SK-N-SH (cell line): ENCODE results near the gene DUT. TPM values are rescaled to one million over a fixed set of nuclear protein-coding genes. Genes with fewer than 3 reads are reported as not detected.

Experiments used
- CTCF ChIA-PET: fragments of 300-600, 350-600 bp; formaldehyde crosslinking; extraction: SDS; loops from one replicate; lab custom pipeline; 2021; lab: Yijun Ruan, JAX
- POLR2A ChIA-PET: fragments of 350-600 bp; sonication (Branson Sonifier 250); formaldehyde crosslinking; extraction: SDS; loops from one replicate; lab custom pipeline; 2020; ENCODE audit warnings: antibody characterized with exemption, inconsistent platforms; lab: Yijun Ruan, JAX
- DNase-seq: peaks from one replicate; pipeline ENCODE4 v3.0.0; 2012
- H2AFZ ChIP-seq: fragments of 200-600 bp; sonication (generic); 2 replicates; pipeline ENCODE4 v1.8.1; 2016; ENCODE audit warnings: antibody characterized with exemption, mild to moderate bottlenecking, low read depth
- H3F3A ChIP-seq: fragments of 200-600 bp; sonication (generic); replicated peaks from 2 replicates; pipeline ENCODE3; 2016; ENCODE audit warnings: antibody characterized with exemption, mild to moderate bottlenecking; ENCODE audit not compliant: insufficient read depth
- H3K27ac ChIP-seq, 2 experiments: fragments of 200-500 bp in 1 of 2; fragments of 200-600 bp in 1 of 2; sonication (Bioruptor generic) in 1 of 2; sonication (generic), shearing (Covaris generic) in 1 of 2; 2 replicates each; pipeline versions ENCODE4 v1.5.1 to v1.6.1; 2014 to 2016; ENCODE audit warnings: low read depth in 2 of 2, inconsistent platforms in 1 of 2, low read length in 1 of 2, mild to moderate bottlenecking in 1 of 2, mixed read lengths in 1 of 2
- H3K27me3 ChIP-seq: fragments of 200-600 bp; sonication (generic), shearing (Covaris generic); 2 replicates; pipeline ENCODE4 v1.6.1; 2016; ENCODE audit warnings: mixed run types; ENCODE audit not compliant: insufficient read depth
- H3K36me3 ChIP-seq, 2 experiments: fragments of 200-500 bp in 1 of 2; fragments of 200-600 bp in 1 of 2; sonication (Bioruptor generic) in 1 of 2; sonication (generic) in 1 of 2; replicated peaks in 1 of 2; 2 replicates each; pipeline versions ENCODE3 to v1.5.1; 2014 to 2016; ENCODE audit warnings: low read length in 1 of 2, mild to moderate bottlenecking in 1 of 2; ENCODE audit not compliant: insufficient read depth in 2 of 2, control insufficient read depth in 1 of 2
- H3K4me1 ChIP-seq, 2 experiments: fragments of 200-500 bp in 1 of 2; fragments of 200-600 bp in 1 of 2; sonication (Bioruptor generic) in 1 of 2; sonication (generic), shearing (Covaris generic) in 1 of 2; 2 replicates each; pipeline versions ENCODE4 v1.5.1 to v1.6.1; 2014 to 2016; ENCODE audit warnings: low read depth in 1 of 2, low read length in 1 of 2, mixed run types in 1 of 2; ENCODE audit not compliant: insufficient read depth in 2 of 2, control insufficient read depth in 1 of 2
- H3K4me2 ChIP-seq: fragments of 200-600 bp; sonication (generic), shearing (Covaris generic); 2 replicates; pipeline ENCODE4 v1.6.1; 2017; ENCODE audit warnings: mixed run types
- H3K4me3 ChIP-seq, 2 experiments: fragments of 200-500 bp in 1 of 2; fragments of 200-600 bp in 1 of 2; sonication (Bioruptor generic) in 1 of 2; sonication (generic), shearing (Covaris generic) in 1 of 2; 2 replicates each; pipeline versions ENCODE4 v1.5.1 to v1.8.1; 2014 to 2016; ENCODE audit warnings: low read depth in 2 of 2, inconsistent platforms in 1 of 2, low read length in 1 of 2, mild to moderate bottlenecking in 1 of 2, mixed read lengths in 1 of 2, moderate library complexity in 1 of 2
- H3K79me2 ChIP-seq: fragments of 200-600 bp; sonication (generic); 2 replicates; pipeline ENCODE4 v1.8.1; 2017; ENCODE audit warnings: mild to moderate bottlenecking; ENCODE audit not compliant: insufficient read depth
- H3K9ac ChIP-seq: fragments of 200-600 bp; sonication (generic); 2 replicates; pipeline ENCODE4 v1.6.1; 2017; ENCODE audit warnings: mixed run types
- H3K9me2 ChIP-seq: fragments of 200-600 bp; sonication (generic); 2 replicates; pipeline ENCODE4 v1.6.1; 2017; ENCODE audit warnings: mixed run types
- H3K9me3 ChIP-seq: fragments of 200-600 bp; sonication (generic); 2 replicates; pipeline ENCODE4 v1.6.1; 2017; ENCODE audit warnings: mixed run types, mild to moderate bottlenecking, moderate library complexity
- H4K20me1 ChIP-seq: fragments of 200-600 bp; sonication (generic); 2 replicates; pipeline ENCODE4 v1.6.1; 2017; ENCODE audit warnings: mild to moderate bottlenecking, mixed run types; ENCODE audit not compliant: insufficient read depth
- CHD2 ChIP-seq: fragments of 150-350 bp; IDR thresholded peaks from 2 replicates; pipeline ENCODE4 v1.6.1; 2018; ENCODE audit warnings: low read length; ENCODE audit not compliant: partially characterized antibody
- ELF1 ChIP-seq: IDR thresholded peaks from 2 replicates; pipeline ENCODE4 v1.4.0; 2012
- GATA2 ChIP-seq: sonication (generic); formaldehyde crosslinking; IDR thresholded peaks from 2 replicates; pipeline ENCODE4 v1.5.0; 2020; ENCODE audit warnings: mild to moderate bottlenecking, missing genetic modification reagents
- IRF3 ChIP-seq: fragments of 150-350 bp; IDR thresholded peaks from 2 replicates; pipeline ENCODE4 v1.6.1; 2016; ENCODE audit warnings: mild to moderate bottlenecking, low read depth, low read length
- MAX ChIP-seq: IDR thresholded peaks from 2 replicates; pipeline ENCODE4 v1.4.0; 2012; ENCODE audit warnings: low read depth
- MEF2A ChIP-seq: IDR thresholded peaks from 2 replicates; pipeline ENCODE4 v1.4.0; 2012; ENCODE audit warnings: low read depth, borderline replicate concordance
- MXI1 ChIP-seq: IDR thresholded peaks from 2 replicates; pipeline ENCODE4 v1.6.1; 2012; ENCODE audit warnings: mild to moderate bottlenecking, low read depth, low read length, improper control_type of control experiment
- PBX3 ChIP-seq: IDR thresholded peaks from 2 replicates; pipeline ENCODE4; 2012
- POLR2AphosphoS5 ChIP-seq: IDR thresholded peaks from 2 replicates; pipeline ENCODE4 v1.6.1; 2012; ENCODE audit warnings: low read depth, low read length
- RCOR1 ChIP-seq: fragments of 150-350 bp; IDR thresholded peaks from 2 replicates; pipeline ENCODE4 v1.6.1; 2017; ENCODE audit warnings: antibody characterized with exemption, low read length
- REST ChIP-seq: IDR thresholded peaks from 2 replicates; pipeline ENCODE4 v1.6.1; 2012; ENCODE audit warnings: mild to moderate bottlenecking, low read depth, low read length, moderate library complexity
- RXRA ChIP-seq: IDR thresholded peaks from 2 replicates; pipeline ENCODE4 v1.4.0; 2012; ENCODE audit warnings: low read depth, mild to moderate bottlenecking, borderline replicate concordance
- SMC3 ChIP-seq: IDR thresholded peaks from 2 replicates; pipeline ENCODE4 v1.6.1; 2012; ENCODE audit warnings: low read depth, low read length, improper control_type of control experiment
- USF1 ChIP-seq: IDR thresholded peaks from 2 replicates; pipeline ENCODE4 v1.4.0; 2012; ENCODE audit warnings: low read depth, borderline replicate concordance
- USF2 ChIP-seq: fragments of 150-350 bp; IDR thresholded peaks from 2 replicates; pipeline ENCODE4 v1.6.1; 2017; ENCODE audit warnings: antibody characterized with exemption, low read length, low read depth, borderline replicate concordance
- YY1 ChIP-seq: IDR thresholded peaks from 2 replicates; pipeline ENCODE4 v1.4.0; 2012; ENCODE audit warnings: low read depth, mild to moderate bottlenecking
- WGBS: methylation state at CpG from one replicate; pipeline ENCODE4 v1.1.6; 2017; ENCODE audit warnings: low lambda C conversion rate; 5-methylcytosine and 5-hydroxymethylcytosine counted together
- polyA plus RNA-seq, 3 experiments: library from polyadenylated mRNA; depleted of rRNA; stranded (reverse); fragments of >200 nt; gene quantifications; 2 replicates each; pipeline ENCODE4 v1.2.3, GENCODE V29; 2012

DUT gene
- polyA plus RNA-seq, 1 of the 3 experiments (the other 2 are of a cell fraction) = 79.3 TPM

GRCh38 chr15:48304398-48304797, 26.8 kb upstream of the DUT start:
- Histone ChIP-seq H3K27ac (no peak overlapping the region), H2AFZ (no peak overlapping the region)
- TF ChIP-seq USF1 (no peak), CHD2 (no peak), MAX (no peak), REST (no peak), ELF1 (no peak), MXI1 (no peak), RXRA (no peak), GATA2 (CRISPR knock-in tag) (no peak), RCOR1 (no peak), IRF3 (no peak), POLR2AphosphoS5 (no peak), SMC3 (no peak), PBX3 (no peak), YY1 (no peak), USF2 (no peak), MEF2A (no peak)
- TF ChIP-seq, all 33 proteins: peak for 0
- Histone ChIP-seq H3K4me3 (no peak overlapping the region), H3K27me3 (no peaks in the 10 kb centered on the region), H3K4me2 (no peak overlapping the region), H3K9ac (no peak overlapping the region), H3K79me2 (no peaks in the 10 kb centered on the region; the same call in 1 of the 2 replicates), H3K36me3 (no peaks in the 10 kb centered on the region), H3K9me3 (no peaks in the 10 kb centered on the region), H3F3A (no peaks in the 10 kb centered on the region), H4K20me1 (no peaks in the 10 kb centered on the region), H3K4me1 (no peaks in the 10 kb centered on the region), H3K9me2 (no peaks in the 10 kb centered on the region)
- CTCF ChIA-PET = no interaction called here
- DNase-seq = no peak
- POLR2A ChIA-PET = no interaction called here
- 40% methylated on average over 2 of the region's 2 CpGs for WGBS
